ENCODE measurements around the gene BORCS8. TPM values are rescaled to one million over a fixed set of nuclear protein-coding genes. Genes with fewer than 3 reads are reported as not detected.

BORCS8 gene
- total and polyA plus RNA-seq, 2 of the 4 experiments (the other 2 are of a cell fraction): 16.7 to 33.9 TPM

DNA sequence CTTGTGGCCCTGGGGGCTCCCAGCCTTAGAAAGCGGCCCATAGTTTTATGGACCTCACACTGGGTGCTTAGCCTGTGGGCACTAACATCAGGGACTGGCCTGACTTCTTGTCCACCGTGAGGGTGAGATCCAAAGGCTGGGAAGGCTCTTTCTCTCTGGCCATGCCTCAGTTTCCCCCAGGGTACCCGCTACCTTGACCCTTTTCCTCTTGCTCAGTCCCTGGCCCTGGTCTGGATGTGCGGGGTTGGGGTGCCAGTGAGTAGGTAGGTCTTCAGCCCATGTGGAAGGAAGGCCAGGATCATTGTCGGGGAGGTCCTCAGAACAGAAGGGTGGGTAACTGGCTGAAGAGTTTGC lies 52.1 kb downstream of the BORCS8 start:
- no peak overlapping the region for H3K14ac ChIP-seq (replicated peaks; ENCODE audit: low read depth, low read length)
- ATAC-seq (ENCODE audit: low read depth): no peak
- no peak overlapping the region for H3K4me2 ChIP-seq (ENCODE audit: low read depth, low read length)
- H2BK120ac ChIP-seq (ENCODE audit: low read depth, low read length): no peak overlapping the region
- no peaks in the 10 kb centered on the region for H3K27me3 ChIP-seq (ENCODE audit: control insufficient read depth, insufficient read depth, low read length)
- H4K20me1 ChIP-seq (ENCODE audit: insufficient read depth, low read length): peaks cover 4% of the 10 kb centered on the region; the same call in 1 of the 2 replicates
- no peak overlapping the region for H3K4ac ChIP-seq (ENCODE audit: low read depth, low read length)
- no peak overlapping the region for H2BK20ac ChIP-seq (ENCODE audit: low read depth, low read length)
- no peak overlapping the region for H3K9ac ChIP-seq (ENCODE audit: low read depth, low read length)
- BruUV-seq (replicated peaks): no TSS peak
- no peak for TF ChIP-seq MXI1 (IDR thresholded peaks at IDR 0.05; ENCODE audit: borderline replicate concordance, low read depth, low read length)
- TF ChIP-seq FOS (IDR thresholded peaks at IDR 0.05; ENCODE audit: low read depth, low read length): no peak
- no peak for TF ChIP-seq RCOR1 (IDR thresholded peaks at IDR 0.05; ENCODE audit: insufficient replicate concordance, low read length)
- no peak for TF ChIP-seq RFX5 (IDR thresholded peaks at IDR 0.05; ENCODE audit: low read depth, low read length)
- TF ChIP-seq, protein P1, sequence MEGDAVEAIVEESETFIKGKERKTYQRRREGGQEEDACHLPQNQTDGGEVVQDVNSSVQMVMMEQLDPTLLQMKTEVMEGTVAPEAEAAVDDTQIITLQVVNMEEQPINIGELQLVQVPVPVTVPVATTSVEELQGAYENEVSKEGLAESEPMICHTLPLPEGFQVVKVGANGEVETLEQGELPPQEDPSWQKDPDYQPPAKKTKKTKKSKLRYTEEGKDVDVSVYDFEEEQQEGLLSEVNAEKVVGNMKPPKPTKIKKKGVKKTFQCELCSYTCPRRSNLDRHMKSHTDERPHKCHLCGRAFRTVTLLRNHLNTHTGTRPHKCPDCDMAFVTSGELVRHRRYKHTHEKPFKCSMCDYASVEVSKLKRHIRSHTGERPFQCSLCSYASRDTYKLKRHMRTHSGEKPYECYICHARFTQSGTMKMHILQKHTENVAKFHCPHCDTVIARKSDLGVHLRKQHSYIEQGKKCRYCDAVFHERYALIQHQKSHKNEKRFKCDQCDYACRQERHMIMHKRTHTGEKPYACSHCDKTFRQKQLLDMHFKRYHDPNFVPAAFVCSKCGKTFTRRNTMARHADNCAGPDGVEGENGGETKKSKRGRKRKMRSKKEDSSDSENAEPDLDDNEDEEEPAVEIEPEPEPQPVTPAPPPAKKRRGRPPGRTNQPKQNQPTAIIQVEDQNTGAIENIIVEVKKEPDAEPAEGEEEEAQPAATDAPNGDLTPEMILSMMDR (conservative IDR thresholded peaks at IDR 0.05; ENCODE audit: low read depth, low read length): no peak
- no peak for TF ChIP-seq MAZ (IDR thresholded peaks at IDR 0.05; ENCODE audit: borderline replicate concordance, low read depth, low read length)
- TF ChIP-seq, protein P2, sequence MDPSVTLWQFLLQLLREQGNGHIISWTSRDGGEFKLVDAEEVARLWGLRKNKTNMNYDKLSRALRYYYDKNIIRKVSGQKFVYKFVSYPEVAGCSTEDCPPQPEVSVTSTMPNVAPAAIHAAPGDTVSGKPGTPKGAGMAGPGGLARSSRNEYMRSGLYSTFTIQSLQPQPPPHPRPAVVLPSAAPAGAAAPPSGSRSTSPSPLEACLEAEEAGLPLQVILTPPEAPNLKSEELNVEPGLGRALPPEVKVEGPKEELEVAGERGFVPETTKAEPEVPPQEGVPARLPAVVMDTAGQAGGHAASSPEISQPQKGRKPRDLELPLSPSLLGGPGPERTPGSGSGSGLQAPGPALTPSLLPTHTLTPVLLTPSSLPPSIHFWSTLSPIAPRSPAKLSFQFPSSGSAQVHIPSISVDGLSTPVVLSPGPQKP (IDR thresholded peaks at IDR 0.05; ENCODE audit: borderline replicate concordance, low read depth, low read length): no peak
- TF ChIP-seq NFE2L2 (IDR thresholded peaks at IDR 0.05; ENCODE audit: low read depth, low read length): no peak
- no peak for TF ChIP-seq MAFK (IDR thresholded peaks at IDR 0.05; ENCODE audit: low read depth, low read length)
- no peak for TF ChIP-seq POLR2A (IDR thresholded peaks at IDR 0.05; ENCODE audit: low read depth, low read length)
- TF ChIP-seq, protein P3, sequence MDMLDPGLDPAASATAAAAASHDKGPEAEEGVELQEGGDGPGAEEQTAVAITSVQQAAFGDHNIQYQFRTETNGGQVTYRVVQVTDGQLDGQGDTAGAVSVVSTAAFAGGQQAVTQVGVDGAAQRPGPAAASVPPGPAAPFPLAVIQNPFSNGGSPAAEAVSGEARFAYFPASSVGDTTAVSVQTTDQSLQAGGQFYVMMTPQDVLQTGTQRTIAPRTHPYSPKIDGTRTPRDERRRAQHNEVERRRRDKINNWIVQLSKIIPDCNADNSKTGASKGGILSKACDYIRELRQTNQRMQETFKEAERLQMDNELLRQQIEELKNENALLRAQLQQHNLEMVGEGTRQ (IDR thresholded peaks at IDR 0.05; ENCODE audit: low read depth, low read length): no peak
- TF ChIP-seq SMC3 (IDR thresholded peaks at IDR 0.05; ENCODE audit: low read depth, low read length): no peak
- TF ChIP-seq RAD21 (IDR thresholded peaks at IDR 0.05; ENCODE audit: low read length): no peak
- no peaks in the 10 kb centered on the region for H3K9me1 ChIP-seq (ENCODE audit: insufficient read depth, low read length)
- in situ Hi-C loops (cut with MboI; ENCODE audit: low sequenced_read_pairs) (no loop called here), intact Hi-C loops (cut with micrococcal nuclease) (loop anchor here (1.0 to 10.0 kb wide), 3 partner anchors 77 to 185 kb away; partner anchors contain the start of genes MAU2, SLC25A42 and SUGP1), dilution Hi-C loops (cut with HindIII; ENCODE audit: low sequenced_read_pairs, unreplicated experiment) (no loop called here)
- no peaks in the 10 kb centered on the region for H3K36me3 ChIP-seq (ENCODE audit: control insufficient read depth, insufficient read depth, low read length)
- no peak for DNase-seq
- no peak overlapping the region for H3K27ac ChIP-seq (ENCODE audit: insufficient read depth, low read length)
- no peaks in the 10 kb centered on the region for H3K9me3 ChIP-seq (ENCODE audit: control insufficient read depth, insufficient read depth, low read length)
- H2BK5ac ChIP-seq (ENCODE audit: low read depth, low read length, poor library complexity, severe bottlenecking): no peak overlapping the region
- 50% methylated on average over 2 of the region's 5 CpGs; no CpG with 5 or more reads in 1 of the 2 experiments for WGBS, 2 experiments (ENCODE audit: extremely low coverage in 2 of 2, insufficient read length in 1 of 2)
- ChIA-PET POLR2A (ENCODE audit: unreplicated experiment) (no interaction called here), CTCF (no interaction called here)
- H2AK9ac ChIP-seq (replicated peaks; ENCODE audit: low read depth, low read length, poor library complexity): peak overlapping the region; percentile 70
- H3K4me3 ChIP-seq (ENCODE audit: insufficient read depth, low read depth, low read length): no peak overlapping the region
- H2AK5ac ChIP-seq (ENCODE audit: low read depth, low read length): no peak overlapping the region
- peak overlapping the region; percentile 33 for H2AFZ ChIP-seq (replicated peaks; ENCODE audit: low read length, poor library complexity)
- no peak overlapping the region for H3K56ac ChIP-seq (ENCODE audit: extremely low read depth, insufficient read depth, low read length)
- H4K91ac ChIP-seq (ENCODE audit: insufficient read depth, low read depth, low read length): no peak overlapping the region
- peaks cover 8 to 19% of the 10 kb centered on the region in 2 experiments; a peak in 3 of 4 replicates for H3K79me1 ChIP-seq (ENCODE audit: low read depth in 1 of 2, low read length in 2 of 2)
- H2BK15ac ChIP-seq (ENCODE audit: low read depth, low read length): no peak overlapping the region
- peaks cover 6% of the 10 kb centered on the region; the same call in 1 of the 2 replicates for H3K4me1 ChIP-seq (ENCODE audit: control insufficient read depth, insufficient read depth, low read length)
- no peak overlapping the region for H4K5ac ChIP-seq (ENCODE audit: low read depth, low read length)
- H3K18ac ChIP-seq (ENCODE audit: low read depth, low read length): no peak overlapping the region
- H4K8ac ChIP-seq (ENCODE audit: low read depth in 2 of 2, low read length in 2 of 2): no peak overlapping the region
- H3K23ac ChIP-seq (ENCODE audit: low read depth, low read length): no peak overlapping the region

All from IMR-90 (cell line).